Suprapubic skin (tissue), 4 donors: ENCODE measurements around the gene TMEM258.

Source experiments
- CTCF ChIP-seq, 2 donors: fragments of 200-600 bp in 1 of 2; fragments of 450-650 bp in 1 of 2; sonication (generic) in 1 of 2; IDR thresholded peaks; one replicate each; pipeline ENCODE4 v1.5.1; 2016 to 2019; ENCODE audit warnings: antibody characterized with exemption in 2 of 2, mild to moderate bottlenecking in 1 of 2, moderate library complexity in 1 of 2
- POLR2A ChIP-seq, 2 donors: fragments of 450-650 bp; IDR thresholded peaks; one replicate each; pipeline ENCODE4 v1.6.1; 2017; ENCODE audit warnings: antibody characterized with exemption in 2 of 2, mild to moderate bottlenecking in 2 of 2, moderate library complexity in 2 of 2
- POLR2AphosphoS5 ChIP-seq, 3 donors: sonication (generic); formaldehyde crosslinking; IDR thresholded peaks; one replicate each; pipeline ENCODE4 v1.6.1; 2017; ENCODE audit warnings: antibody characterized with exemption in 3 of 3

GRCh38 chr11:61782299-61782698, 10.1 kb downstream of the TMEM258 start:
- TF ChIP-seq CTCF (IDR thresholded peaks at IDR 0.05) (no peak), POLR2AphosphoS5 (IDR thresholded peaks at IDR 0.05) (no peak), POLR2A (IDR thresholded peaks at IDR 0.05) (no peak)
